ENCODE results near the gene FNDC3B.

Gene FNDC3B

DNA sequence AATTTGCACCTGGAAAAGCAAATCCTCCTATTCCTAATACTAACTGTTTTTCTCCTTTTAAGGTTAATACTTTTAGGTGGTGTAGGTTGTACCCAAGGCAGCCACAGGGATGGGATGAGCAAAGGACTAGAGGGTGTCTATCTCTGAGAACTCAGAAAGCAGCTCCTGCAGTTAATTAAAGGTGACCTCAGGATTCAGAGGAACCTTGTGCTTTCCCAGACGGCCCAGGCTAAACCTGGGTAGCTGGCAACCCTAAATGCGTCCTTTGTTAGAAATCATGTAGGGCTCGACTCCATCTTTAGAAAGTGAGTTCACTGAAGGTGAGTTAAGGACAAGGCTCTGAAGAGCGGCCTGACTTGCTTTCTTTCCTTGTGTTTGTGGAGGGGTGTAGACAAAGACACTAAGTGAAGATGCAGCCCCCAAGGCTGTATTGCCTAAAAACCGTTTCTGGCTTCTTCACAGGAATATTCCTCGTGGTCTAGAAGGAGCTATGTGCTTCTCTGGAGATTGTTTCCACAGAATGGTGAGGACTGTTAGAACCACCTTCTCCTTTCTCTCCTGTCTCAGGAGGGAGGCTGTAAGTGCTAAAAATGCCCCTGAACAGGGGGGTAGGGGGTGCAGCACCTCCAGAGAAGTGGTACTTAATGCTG, 14.9 kb downstream of the FNDC3B start:
- DNase-seq (ENCODE audit: low spot score), result no peak

DNA sequence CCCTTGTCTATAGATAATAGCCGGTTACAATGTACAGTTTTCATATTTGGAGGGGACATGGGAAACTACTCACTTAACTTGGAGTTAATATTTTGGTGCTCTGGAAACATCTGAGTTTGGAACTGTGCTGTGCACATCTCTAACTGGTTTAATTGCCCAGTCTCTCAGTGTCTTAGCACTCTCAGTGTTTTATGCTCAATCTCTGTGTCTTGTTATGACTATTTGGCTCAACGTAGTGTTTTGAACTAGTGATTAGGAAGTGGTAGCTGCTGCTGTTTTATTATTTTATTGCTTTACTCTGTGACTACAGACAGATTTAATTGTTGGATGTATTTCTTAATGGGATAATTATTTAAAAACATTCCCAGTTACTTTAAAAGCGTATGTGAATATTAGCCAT, 17.0 kb downstream of the FNDC3B start:
- DNase-seq (ENCODE audit: low spot score), result no peak

DNA sequence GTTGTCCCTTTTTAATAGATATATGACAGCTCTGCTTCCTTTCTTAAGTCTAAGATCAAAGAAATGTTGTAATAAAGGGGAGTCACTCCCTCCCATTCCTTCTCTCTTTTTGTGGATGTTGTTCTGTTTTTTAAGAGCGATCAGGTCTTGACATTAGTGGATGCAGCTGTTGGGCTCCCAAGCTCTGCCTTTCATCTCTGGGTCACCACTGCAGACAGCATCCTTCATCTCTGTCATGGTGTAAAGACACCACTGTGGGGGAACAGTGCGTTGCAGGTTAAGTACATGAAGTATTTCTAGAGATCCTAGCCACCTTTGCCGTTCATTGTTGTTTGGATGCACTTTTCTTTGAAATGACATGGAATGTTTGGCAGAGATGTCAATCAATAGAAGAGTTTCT, 17.7 kb downstream of the FNDC3B start:
- no peak for DNase-seq (ENCODE audit: low spot score)

DNA sequence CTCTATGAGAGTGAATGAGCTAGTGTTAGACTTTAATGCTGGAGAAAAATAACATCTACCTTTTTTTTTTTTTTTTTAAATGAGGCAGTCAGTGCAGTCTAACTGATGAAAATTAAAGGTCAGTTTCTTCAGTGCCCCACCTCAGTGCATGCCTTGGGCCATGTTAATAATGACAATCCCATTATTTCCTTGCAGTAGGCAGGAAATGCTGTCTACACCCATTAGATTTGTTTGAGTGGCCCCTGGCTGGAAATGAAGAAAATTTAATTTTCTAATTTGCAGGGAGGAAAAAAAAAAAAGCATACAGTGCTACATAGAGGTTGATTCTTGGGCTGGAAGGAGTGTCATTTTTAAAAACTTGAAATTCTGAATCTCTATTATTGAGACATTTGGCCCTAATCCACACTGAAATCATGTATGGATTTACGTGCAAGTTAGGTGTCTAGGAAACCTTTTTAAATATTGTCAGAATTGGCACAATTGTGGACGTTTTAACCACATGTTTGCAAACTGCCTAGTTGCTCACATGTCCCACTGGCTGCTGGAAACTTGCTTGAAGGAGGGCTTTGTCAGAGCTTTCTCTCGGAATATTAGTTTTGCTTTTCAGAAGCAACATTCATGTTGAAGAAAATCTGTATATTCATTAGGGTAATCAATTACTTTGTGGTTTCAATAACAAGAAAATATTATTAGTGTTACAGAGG, 18.4 kb downstream of the FNDC3B start:
- DNase-seq (ENCODE audit: low spot score), result no peak

DNA sequence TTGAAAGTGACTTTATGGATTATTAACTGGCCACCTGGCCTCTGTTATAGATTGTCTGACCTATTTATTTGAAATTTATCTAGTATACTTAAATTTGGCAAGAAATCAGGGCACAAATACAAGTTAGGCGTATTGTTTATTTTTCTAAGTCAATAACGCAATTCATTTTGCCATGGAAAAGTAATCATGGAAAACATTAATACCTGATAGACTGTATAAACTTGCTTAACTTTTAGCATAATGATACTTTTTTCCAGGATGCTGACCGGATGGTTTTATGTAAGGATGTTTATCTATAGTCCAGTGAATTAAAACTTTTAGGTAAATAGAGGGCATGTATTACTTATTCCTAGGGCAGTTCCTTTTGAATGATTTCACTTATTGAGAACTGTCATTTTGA, 20.2 kb downstream of the FNDC3B start:
- no peak for DNase-seq (ENCODE audit: low spot score)

DNA sequence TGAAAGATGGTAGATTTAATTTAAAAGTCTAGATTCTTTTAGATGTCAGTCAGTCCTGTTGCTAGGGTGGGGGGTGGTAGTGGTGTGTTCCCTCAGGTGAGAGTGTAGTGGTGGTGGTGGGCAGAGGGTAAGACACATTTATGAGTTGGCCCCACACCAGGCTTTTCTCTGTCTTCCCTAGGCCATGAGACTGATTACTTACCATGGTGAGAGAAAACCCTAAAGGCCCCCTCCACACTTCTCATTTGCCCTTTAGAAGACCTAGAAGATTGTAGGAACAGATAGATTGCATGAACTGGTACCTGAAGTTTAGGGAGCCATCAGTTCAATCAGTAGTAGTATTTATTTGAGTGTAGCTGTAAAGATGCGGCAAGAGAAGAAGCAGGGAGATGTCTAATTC, 20.9 kb downstream of the FNDC3B start:
- no peak for DNase-seq (ENCODE audit: low spot score)

DNA sequence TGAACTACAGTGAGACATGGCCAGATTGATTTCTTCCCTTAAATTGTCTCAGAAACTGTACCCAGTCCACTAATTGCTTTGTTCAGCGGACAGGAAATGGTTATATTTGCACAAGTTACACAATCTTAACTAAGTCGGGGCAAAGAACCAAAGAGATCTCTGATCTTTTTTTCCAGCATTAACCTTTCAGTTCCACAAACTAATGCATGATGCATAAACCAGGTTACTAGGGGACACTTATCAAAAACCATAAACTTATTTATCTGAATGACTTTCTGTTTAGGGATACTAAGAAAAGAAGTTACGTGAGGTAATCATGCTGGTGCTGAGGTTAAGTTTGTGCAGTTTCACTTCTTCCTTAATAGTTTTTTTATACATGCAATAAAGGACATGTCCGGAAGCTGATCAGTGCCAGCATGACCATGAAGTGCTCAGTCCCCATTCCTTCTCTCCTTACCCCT, 22.4 kb downstream of the FNDC3B start:
- DNase-seq (ENCODE audit: low spot score), result no peak

DNA sequence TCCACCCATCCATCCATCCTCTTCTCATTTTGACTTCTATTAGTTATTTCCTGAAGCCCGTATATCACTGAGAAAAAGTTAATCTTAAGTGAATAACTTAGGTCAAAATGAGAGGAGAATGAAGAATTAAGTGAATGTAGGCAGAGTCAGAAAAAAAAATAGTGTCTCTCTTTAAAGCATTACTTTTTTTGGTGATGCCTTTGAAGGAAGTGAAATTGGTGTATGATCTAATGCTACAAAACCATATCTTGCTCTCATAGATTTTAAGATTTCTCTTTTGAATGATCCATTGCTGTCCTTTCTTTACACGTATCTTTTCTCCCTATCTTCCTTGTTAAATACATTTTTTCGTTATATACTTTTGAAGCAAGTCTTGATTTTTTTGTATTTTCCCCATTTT, 23.4 kb downstream of the FNDC3B start:
- no peak for DNase-seq (ENCODE audit: low spot score)

DNA sequence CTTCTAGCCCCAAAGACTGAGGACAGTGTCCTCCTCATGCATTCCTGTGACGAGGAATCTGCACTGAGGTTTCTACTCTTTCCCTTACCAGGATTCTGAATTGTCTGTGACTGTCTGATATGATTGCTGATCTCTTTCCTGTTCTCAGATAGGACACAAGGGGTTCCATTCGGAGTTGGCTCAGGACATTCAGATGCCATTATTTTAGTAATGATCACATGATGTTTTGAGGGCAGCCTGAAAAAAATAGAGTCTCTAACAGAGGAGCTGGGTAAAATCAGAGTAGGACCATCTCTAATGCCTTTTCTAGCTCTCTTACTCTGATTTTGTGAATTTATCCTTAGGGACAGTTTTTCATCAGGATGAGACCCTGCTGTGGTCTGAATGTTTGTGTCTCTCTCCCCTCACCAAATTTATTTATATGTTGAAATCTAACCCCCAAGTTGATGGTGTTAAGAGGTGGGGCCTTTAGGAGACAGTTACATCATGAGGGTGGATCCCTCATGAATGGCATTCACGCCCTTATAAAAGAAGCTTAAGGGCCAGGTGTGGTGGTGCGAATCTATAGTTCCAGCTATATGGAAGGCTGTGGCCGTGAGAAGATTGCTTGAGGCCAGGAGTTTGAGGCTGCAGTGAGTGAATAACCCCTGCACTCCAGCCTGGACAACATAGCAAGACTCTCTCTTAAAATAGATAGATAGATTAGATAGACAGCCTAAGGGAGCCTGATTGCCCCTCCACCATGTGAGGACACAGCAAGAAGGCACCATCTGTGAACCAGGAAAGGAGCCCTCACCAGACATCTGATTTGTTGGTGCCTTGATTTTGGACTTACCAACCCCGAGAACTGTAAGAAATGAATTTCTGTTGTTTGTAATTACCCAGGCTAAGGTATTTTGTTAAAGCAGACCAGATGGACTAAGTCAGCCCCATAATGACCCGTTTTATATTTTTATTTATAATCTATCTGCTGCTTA, 24.4 kb downstream of the FNDC3B start:
- DNase-seq (ENCODE audit: low spot score), result no peak

DNA sequence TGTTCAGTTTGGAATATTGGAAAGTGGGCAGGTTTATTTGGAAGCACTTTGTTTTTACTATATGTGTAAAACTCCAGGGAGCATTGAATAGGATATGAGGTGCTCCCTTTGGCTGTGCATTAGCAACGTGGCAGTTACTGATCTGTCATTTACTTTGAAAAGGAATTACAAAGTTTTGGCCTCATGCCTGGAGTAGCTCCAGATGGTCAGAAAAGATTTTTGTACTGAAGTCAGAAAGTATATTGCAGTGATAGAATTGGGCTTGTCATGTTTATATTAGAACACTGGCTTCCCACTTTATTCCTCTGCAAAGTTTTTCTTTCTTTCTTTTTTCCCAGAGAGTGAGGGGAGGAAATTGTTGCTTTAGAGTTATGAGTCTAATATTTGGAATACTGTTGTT, 26.1 kb downstream of the FNDC3B start:
- DNase-seq (ENCODE audit: low spot score), result peak; percentile 56

DNA sequence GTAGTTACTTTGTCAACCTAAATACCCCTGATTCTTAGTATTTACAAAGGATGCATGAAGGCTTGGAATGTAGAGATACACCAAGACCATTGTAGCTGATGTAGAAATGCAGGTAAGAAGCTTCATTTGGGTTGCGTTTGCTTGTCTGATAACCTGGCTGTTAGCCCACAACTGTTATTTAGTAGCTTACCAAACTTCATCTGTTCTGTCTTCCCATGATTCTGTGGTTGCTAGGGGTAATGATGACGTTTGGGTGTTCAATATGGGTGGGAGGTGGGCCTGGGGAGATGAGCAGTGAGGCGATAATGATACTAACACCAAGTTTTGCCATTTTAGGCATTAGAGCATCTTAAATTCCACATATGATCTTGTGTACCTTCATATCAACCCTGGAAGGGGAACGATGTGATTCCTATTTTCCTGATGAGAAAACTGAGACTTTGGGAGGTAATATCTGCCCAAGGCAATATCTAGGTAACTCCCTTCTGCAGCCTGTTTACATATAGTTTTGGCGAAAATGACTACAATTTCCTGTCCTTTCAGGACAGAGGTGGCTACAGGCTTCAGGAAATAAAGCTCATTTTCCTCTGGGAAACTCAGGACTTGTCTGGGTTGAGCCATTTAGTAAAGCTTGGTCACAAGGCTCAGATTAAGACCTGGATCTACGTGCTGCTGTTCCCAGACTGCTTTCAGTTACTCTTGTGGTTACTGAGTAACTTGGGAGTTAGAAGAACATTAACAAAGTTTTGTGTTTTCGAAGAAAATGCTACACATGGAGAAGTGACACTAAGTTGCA, 26.8 kb downstream of the FNDC3B start:
- no peak for DNase-seq (ENCODE audit: low spot score)

DNA sequence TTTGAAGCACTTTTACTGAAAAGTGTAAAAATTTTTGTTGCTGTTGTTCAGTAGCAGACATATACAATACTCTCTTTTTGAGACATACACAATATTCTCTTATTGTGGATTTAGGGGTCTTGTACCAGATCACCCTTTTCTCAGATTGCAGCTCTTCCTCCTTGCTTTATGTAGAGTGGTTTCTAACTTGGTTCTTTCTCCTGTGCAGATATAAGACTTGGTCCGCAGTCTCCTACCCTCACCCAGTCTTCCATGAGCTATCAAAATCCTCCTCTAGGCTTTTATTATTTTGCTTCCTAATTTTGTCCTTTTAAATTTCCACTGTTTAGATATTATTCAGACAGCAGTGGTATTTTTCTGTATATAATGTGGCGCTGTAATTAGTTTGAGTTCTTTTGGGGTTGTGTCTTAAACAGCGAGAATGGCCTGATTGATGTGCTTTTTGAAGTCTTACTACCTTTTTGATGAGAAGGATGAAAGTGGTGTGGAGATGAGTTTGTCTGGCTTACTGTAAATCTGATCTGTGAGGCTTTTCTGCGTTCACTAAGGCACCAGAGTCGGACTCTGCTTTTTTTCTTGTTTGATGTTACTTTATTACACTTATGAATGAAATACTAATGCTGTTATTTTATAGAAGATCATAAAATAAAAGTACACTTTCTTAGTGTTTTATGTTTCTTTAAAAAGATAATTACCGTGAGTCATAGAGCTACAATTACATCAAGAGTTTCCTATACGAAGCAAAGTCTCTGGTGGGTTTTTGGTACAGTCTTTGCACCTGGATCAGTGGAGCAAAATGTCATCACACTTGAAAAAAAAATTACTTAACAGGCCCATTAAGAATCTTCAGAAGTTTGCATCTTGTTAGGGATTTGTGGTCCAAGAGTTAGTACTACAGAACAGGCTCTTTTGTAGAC, 27.8 kb downstream of the FNDC3B start:
- no peak for DNase-seq (ENCODE audit: low spot score)

DNA sequence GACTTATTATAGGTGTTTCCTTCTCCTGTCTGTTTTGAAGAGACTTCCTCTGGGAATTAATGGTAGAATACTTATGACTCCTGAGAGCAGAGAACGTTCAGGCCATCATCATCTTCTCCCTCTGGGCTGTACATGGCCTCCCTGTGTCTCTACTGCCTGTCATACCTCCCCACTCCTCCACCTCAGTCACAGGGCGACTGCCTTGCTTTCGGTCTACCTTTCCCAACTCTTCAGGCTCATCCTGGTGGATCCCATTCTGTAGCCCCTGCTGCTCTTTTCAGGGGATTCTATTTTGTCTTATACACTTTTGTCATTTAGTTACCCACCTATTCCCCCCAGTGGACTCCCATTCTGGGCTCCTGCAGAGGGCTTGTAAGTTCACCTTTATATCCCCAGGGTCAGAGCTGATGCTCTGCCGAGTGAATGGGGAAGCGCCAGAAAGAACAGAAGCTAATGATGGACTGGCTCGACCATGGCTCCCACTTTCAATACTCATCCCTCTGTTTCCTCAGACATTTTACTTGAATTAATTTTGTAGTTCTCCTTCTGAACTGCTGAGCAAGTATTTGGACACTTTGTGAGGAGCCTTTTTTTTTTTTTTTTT, 28.6 kb downstream of the FNDC3B start:
- no peak for DNase-seq (ENCODE audit: low spot score)

DNA sequence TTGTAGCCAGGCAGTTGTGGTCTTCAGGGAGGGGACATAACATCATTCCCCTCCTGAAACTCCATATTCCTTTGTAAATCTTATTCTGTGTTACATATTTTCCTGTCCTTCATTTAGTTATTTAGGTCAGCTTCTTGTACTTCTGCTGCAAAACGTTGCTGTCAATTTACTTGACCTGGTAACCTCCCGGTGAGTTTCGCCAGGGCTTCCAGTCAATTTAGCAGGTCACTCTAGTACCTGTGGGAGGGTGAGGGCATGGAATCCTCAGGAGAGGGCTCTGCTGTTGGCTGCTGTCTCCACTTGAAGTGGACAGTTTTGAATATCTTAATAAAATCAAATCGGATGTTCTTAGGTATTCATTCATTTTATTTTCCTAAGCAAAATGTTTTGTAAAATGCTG, 29.6 kb downstream of the FNDC3B start:
- DNase-seq (ENCODE audit: low spot score), result no peak

DNA sequence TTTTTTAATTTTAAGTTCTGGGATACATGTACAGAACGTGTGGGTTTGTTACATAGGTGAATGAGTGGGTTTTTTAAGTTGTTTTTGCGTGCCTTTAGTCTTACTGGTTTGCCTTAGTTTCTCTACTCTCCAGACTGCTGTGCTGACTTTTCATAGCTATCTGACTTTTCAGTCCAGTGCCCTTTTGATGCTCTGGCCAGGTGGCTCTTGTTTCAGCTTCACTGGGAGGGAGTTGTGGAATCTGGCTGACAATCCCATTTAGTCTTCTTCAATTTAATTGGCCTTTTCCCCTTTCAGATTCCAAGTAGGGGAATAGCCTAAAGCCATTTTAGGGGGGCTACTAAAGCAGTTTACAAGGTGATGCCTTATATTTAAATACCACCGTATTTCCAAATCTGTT, 30.1 kb downstream of the FNDC3B start:
- no peak for DNase-seq (ENCODE audit: low spot score)

DNA sequence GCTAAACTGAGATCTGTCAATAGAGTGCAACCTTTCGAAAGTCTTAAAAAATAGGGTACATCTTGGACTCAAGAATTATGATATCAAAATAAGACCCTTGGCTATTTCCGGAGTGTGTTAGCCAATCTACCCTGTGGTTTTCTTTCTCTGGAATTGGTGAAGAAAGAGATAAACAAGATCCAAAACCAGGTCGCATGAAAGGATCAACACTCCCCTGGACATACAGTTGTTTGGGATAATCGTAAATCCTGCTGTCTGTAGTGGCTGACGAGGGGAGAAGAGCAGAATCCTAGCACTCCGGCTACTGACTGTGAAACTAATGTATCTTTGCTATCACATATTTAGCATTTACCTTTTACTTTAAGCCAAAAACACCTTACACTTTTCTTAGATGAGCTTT, 30.9 kb downstream of the FNDC3B start:
- no peak for DNase-seq (ENCODE audit: low spot score)

DNA sequence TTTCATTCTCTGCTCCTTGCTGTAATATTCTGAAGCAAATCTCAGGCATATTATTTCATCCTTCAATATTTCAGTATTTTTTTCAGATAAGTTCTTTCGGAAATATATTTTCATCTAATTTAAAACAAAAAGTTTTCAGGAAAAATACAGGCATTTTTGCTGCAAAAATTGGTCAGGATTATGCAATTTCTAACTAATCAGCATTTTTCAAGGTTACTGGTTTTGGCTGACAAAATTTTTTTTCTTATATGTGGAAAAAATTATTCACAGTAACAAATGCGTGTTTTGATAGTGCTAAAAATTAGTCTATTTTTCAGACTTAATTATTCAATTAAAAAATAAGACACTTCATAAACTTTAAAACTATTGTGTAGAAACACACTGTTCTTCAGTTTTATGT, 31.4 kb downstream of the FNDC3B start:
- no peak for DNase-seq (ENCODE audit: low spot score)

DNA sequence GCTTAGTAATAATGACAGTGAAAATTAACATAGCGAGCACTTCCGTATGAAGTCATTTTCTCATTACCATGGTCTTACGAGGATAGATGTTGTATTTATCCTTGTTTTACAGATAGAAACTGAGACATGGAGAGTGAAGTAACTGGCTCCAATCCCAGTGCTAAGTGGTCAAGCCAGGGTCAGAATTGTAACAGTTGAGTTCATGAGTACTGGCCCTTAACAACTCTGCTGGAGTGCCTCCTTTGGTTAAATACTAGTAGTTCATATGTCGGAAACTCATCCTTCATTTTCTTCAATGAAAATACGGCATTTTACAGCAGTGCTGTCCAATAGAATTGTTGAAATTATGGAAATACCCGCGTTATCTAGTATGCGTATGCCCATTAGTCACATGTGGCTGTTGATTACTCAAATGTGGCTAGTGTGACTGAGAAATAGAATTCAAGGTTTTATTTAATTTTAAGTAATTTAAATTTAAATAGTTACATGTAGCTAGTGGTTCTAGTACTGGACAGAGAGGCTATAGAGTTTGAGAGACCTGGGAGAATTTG, 32.5 kb downstream of the FNDC3B start:
- no peak for DNase-seq (ENCODE audit: low spot score)

DNA sequence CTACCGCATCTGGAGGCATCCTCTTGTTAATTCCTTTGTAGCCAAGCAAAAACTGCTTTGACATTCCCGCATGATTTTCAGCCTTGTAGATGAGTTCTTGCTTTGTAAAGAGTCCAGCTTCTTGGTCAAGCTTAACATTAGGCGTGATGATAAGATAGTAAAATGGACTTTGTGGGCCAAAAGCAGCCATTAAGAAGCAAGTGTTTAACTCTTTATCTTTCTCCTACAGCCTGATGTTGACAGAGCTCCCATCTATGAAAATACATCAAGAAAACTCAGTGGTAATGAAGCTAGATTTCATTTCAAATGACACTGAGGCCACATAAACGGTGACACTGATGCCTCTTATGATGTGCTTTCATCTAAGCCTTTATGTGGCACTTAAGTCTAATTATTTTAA, 33.2 kb downstream of the FNDC3B start:
- no peak for DNase-seq (ENCODE audit: low spot score)

DNA sequence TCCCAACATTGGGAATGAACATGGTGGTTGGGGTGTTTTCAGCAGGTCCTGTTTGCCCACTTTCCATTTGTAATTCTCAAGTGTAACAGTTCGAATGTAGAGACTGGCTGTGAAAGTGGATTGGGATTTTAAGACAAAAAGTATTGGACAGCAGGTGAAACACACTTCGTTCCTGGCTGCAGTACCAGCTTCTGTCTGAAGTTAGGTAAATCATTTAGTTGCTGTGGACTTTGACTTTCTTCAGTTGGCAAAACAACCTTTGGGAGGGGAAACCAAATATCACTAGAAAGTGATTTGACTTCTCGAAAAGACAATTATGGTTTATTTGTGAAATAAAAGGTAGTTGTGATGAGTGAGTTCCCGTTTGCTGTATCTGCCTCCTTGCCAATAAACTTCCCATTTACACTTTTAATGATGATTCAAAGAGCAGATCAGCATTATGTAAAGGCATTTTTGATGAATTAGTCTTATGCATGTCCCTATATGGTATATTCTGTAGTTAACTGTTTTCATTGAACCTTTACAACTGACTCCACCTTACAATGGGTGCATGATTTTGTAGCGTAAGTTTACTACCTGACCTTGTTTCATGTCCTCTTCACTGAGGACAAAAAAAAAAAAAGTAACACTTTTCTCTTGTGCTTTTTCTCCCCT, 34.0 kb downstream of the FNDC3B start:
- DNase-seq (ENCODE audit: low spot score), result no peak

Measured in hematopoietic multipotent progenitor cell treated with erythropoietin and hydrocortisone succinate and interleukin-3 and kit ligand, for 15 days (in vitro differentiated cells).